Measurements from ENCODE around the gene RNF26. TPM values are rescaled to one million over a fixed set of nuclear protein-coding genes. Genes with fewer than 3 reads are reported as not detected.

The RNF26 gene
- total and polyA plus RNA-seq, 2 of the 13 experiments (the other 11 are each of a cell fraction or from before 2014, with no cell fraction given) = 11.9 to 26.3 TPM

DNA sequence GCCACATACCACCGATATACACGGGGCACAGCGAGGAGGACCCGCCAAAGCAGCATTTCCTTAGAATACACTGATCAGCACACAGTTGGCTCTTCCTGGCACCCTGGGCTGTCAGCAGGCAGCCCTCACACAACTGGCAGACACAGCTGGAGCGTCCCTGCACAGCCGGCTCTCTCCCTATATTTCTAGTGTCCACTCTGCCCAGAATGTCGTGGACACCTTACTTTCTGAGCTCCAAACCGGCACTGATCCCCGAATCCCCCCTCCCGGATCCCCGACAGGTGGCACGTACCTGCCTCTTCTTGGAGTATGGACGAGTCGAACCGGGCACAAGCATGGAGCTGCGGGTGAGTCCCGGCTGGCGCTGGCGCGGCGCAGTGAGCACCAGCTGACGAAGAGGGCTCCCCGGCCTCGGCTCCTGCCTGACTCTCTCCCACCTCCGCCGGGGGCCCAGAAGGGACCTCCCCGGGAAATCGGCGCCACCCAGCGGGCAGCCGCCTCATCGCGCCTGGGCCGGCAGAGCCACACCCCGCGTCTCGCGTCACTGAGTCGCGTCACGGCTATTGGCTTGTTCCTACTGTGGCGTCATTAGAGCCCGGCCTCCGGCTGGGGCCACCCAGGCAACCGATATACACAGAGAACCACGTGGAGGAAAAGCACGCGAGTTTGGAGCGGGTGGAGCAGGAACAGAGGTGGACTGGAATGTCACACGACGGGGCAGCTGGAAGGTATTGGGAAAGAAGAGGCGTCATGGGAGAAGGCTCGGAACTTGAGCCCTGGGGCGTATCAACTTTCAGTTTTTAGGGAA, 47.1 kb downstream of the RNF26 start, which contains the start of gene USP2 (continued):
- TF ChIP-seq ZSCAN5A (CRISPR knock-in tag; IDR thresholded peaks at IDR 0.05; ENCODE audit: borderline replicate concordance) (no peak; the same call in 1 of the 2 replicates), KLF11 (CRISPR knock-in tag; IDR thresholded peaks at IDR 0.05) (peak; percentile 80), ZNF256 (CRISPR knock-in tag; conservative IDR thresholded peaks at IDR 0.05) (no peak), PAF1 (CRISPR knock-in tag; IDR thresholded peaks at IDR 0.05) (no peak), ZNF747 (CRISPR knock-in tag; IDR thresholded peaks at IDR 0.05; ENCODE audit: borderline replicate concordance) (peak; percentile 85), ZNF766 (CRISPR knock-in tag; IDR thresholded peaks at IDR 0.05; ENCODE audit: borderline replicate concordance) (peak; percentile 74; the same call in 1 of the 2 replicates), ZNF768 (CRISPR knock-in tag; IDR thresholded peaks at IDR 0.05) (peak; percentile 68; the same call in 1 of the 2 replicates), BORCS8-MEF2B (CRISPR knock-in tag; IDR thresholded peaks at IDR 0.05) (0 out of 2 replicates have a peak, but pooled peaks have one; percentile 73), PCBP1 (IDR thresholded peaks at IDR 0.05; ENCODE audit: borderline replicate concordance, low read depth, low read length) (0 out of 2 replicates have a peak, but pooled peaks have one; percentile 24), ZBTB2 (CRISPR knock-in tag; IDR thresholded peaks at IDR 0.05; ENCODE audit: low read depth) (0 out of 2 replicates have a peak, but pooled peaks have one; percentile 40), ZNF598 (CRISPR knock-in tag; IDR thresholded peaks at IDR 0.05; ENCODE audit: borderline replicate concordance) (peak; percentile 47; the same call in 1 of the 2 replicates), TARDBP (CRISPR knock-in tag; IDR thresholded peaks at IDR 0.05) (peak; percentile 62), MNT (IDR thresholded peaks at IDR 0.05) (peak; percentile 99), HNRNPUL1 (IDR thresholded peaks at IDR 0.05; ENCODE audit: low read depth, low read length) (no peak), RELA (CRISPR knock-in tag; IDR thresholded peaks at IDR 0.05) (no peak), ZKSCAN8 (CRISPR knock-in tag; IDR thresholded peaks at IDR 0.05; ENCODE audit: borderline replicate concordance) (peak; percentile 56; the same call in 1 of the 2 replicates), EED (CRISPR knock-in tag; IDR thresholded peaks at IDR 0.05) (no peak)
- TF ChIP-seq, protein P1, sequence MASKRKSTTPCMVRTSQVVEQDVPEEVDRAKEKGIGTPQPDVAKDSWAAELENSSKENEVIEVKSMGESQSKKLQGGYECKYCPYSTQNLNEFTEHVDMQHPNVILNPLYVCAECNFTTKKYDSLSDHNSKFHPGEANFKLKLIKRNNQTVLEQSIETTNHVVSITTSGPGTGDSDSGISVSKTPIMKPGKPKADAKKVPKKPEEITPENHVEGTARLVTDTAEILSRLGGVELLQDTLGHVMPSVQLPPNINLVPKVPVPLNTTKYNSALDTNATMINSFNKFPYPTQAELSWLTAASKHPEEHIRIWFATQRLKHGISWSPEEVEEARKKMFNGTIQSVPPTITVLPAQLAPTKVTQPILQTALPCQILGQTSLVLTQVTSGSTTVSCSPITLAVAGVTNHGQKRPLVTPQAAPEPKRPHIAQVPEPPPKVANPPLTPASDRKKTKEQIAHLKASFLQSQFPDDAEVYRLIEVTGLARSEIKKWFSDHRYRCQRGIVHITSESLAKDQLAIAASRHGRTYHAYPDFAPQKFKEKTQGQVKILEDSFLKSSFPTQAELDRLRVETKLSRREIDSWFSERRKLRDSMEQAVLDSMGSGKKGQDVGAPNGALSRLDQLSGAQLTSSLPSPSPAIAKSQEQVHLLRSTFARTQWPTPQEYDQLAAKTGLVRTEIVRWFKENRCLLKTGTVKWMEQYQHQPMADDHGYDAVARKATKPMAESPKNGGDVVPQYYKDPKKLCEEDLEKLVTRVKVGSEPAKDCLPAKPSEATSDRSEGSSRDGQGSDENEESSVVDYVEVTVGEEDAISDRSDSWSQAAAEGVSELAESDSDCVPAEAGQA (IDR thresholded peaks at IDR 0.05; ENCODE audit: low read depth) = no peak; the same call in 1 of the 2 replicates
- TF ChIP-seq, protein P1 (CRISPR knock-in tag; IDR thresholded peaks at IDR 0.05; ENCODE audit: borderline replicate concordance) = no peak
